Heart left ventricle (tissue), 16 donors: Measurements from ENCODE around the gene OR4A16. TPM values are rescaled to one million over a fixed set of nuclear protein-coding genes. Genes with fewer than 3 reads are reported as not detected.

Source experiments
- ATAC-seq, 4 donors: fragments of 200-7000 bp; cut with Tn5 transposase; one replicate each; pipeline ENCODE4 v1.9.1; 2020 to 2022; ENCODE audit warnings: moderate library complexity in 4 of 4, mild to moderate bottlenecking in 3 of 4, moderate number of reproducible peaks in 1 of 4
- DNase-seq, 5 donors: peaks; one replicate each; pipeline ENCODE4 v3.0.0-alpha.2; 2020
- H3K27ac ChIP-seq, 12 donors: fragments of 200-600 bp; sonication (generic) in 4 of 12; one replicate each; pipeline versions ENCODE4 v1.5.0 to v1.8.0; 2016 to 2022; ENCODE audit warnings: mild to moderate bottlenecking in 2 of 12
- H3K27me3 ChIP-seq, 9 donors: fragments of 200-600 bp; sonication (generic) in 2 of 9; one replicate each; pipeline versions ENCODE4 v1.5.1 to v1.8.0; 2016 to 2022; ENCODE audit warnings: mild to moderate bottlenecking in 3 of 9
- H3K36me3 ChIP-seq, 9 donors: fragments of 200-600 bp; sonication (generic) in 2 of 9; one replicate each; pipeline versions ENCODE4 v1.5.0 to v1.8.0; 2018 to 2022; ENCODE audit warnings: mild to moderate bottlenecking in 2 of 9
- H3K4me1 ChIP-seq, 12 donors: fragments of 200-600 bp; sonication (generic) in 4 of 12; one replicate each; pipeline versions ENCODE4 v1.5.0 to v1.8.0; 2016 to 2022; ENCODE audit warnings: mild to moderate bottlenecking in 3 of 12
- H3K4me3 ChIP-seq, 12 donors: fragments of 200-600 bp; sonication (generic) in 4 of 12; one replicate each; pipeline versions ENCODE4 v1.5.0 to v1.8.0; 2017 to 2022; ENCODE audit warnings: mild to moderate bottlenecking in 9 of 12, moderate library complexity in 4 of 12
- H3K9me3 ChIP-seq, 12 donors: fragments of 200-600 bp; sonication (generic) in 4 of 12; one replicate each; pipeline versions ENCODE4 v1.5.0 to v1.8.0; 2016 to 2022; ENCODE audit warnings: mild to moderate bottlenecking in 1 of 12
- CTCF ChIP-seq, 12 donors: fragments of 200-600 bp; sonication (generic) in 4 of 12; IDR thresholded peaks; one replicate each; pipeline versions ENCODE4 v1.5.0 to v1.8.0; 2018 to 2022; ENCODE audit warnings: antibody characterized with exemption in 12 of 12, mild to moderate bottlenecking in 5 of 12
- POLR2A ChIP-seq, 2 donors: fragments of 450-650 bp; IDR thresholded peaks; one replicate each; pipeline ENCODE4 v1.6.1; 2017; ENCODE audit warnings: antibody characterized with exemption in 2 of 2, mild to moderate bottlenecking in 2 of 2, moderate library complexity in 2 of 2
- WGBS, 4 donors: extraction: QIAGEN DNeasy Blood & Tissue Kit in 2 of 4; methylation state at CpG; one replicate each; pipeline versions ENCODE4 v1.1.5 to v1.1.7; 2013 to 2018; 5-methylcytosine and 5-hydroxymethylcytosine counted together
- intact Hi-C, 10 donors: fragments of 100-400 bp; cut with DNase I; formaldehyde crosslinking; loops; one replicate each; pipeline versions ENCODE4 v1.11.1 to v1.14.2; 2022
- long read RNA-seq, 3 donors: library from polyadenylated mRNA; unstranded; transcript quantifications; one replicate each; pipeline ENCODE4 v2.0.0, GENCODE V29; 2020 to 2021
- polyA plus RNA-seq, 2 donors: library from polyadenylated mRNA; stranded (reverse); fragments of 200-250 nt; gene quantifications; one replicate each; pipeline ENCODE4 v1.2.3, GENCODE V29; 2013
- total RNA-seq, 9 donors: library from RNA; depleted of rRNA in 2 of 9; stranded (reverse); fragments of >200 nt in 2 of 9; fragmentation: NEBNext Ultra II Directional in 3 of 9; extraction: Animal tissue kit (Norgen Biotek cat#: 25700) in 3 of 9; gene quantifications; one replicate each; pipeline versions ENCODE4 v1.1.0 to v1.2.4, GENCODE V29; 2016 to 2023
- donor health status: ischemic (EF 13 %, LVEDD 7.1; RV severe dilation, severe dysfunction).
- donor health status: healthy with polysubstance abuse.
- donor health status: DM: no; HTN: yes; CAD: no.
- donor health status: DM: no; HTN: no; CAD: no.
- donor health status: ischemic (EF 25% LVEDD 6.9; RV normal size, moderate dysfunction).
- donor health status: ischemic (EF 25% LVEDD 5.7; RV mildly dilated, moderate dysfunction).
- donor health status: healthy.
- donor health status: DM: yes; HTN: yes; CAD: no.
- donor health status: ischemic (EF 35%, LVEDD 5.7; RV mildly dilated, moderate dysfunction).
- donor health status: nonischemic (EF 11% LVEDD 7.7; RV severe dilation, severe dysfunction).
- donor health status: DM: yes; HTN: yes; CAD: no.
- donor health status: PGD.
- donor health status: ischemic (EF 29% LVEDD 5.4; RV normal size, mild dysfunction).
- donor health status: nonischemic (EF 23%, LVEDD 6.1; RV moderate dilation, normal function).

Gene OR4A16, protein sequence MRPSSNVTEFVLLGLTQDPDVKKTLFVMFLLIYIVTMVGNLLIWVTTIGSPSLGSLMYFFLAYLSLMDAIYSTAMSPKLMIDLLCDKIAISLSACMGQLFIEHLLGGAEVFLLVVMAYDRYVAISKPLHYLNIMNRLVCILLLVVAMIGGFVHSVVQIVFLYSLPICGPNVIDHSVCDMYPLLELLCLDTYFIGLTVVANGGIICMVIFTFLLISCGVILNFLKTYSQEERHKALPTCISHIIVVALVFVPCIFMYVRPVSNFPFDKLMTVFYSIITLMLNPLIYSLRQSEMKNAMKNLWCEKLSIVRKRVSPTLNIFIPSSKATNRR
- not detected for total RNA-seq
- not detected for polyA plus RNA-seq
- long read RNA-seq, donor 1: 0 reads
- long read RNA-seq, donor 2: 0 reads
- long read RNA-seq, donor 3: 0 reads

GRCh38 chr11:55342901-55343300, at the start of gene OR4A16:
OR4A16 (plus strand) TSS chr11:55343201; CDS start chr11:55343201, 0 bp downstream.
- H3K27me3 ChIP-seq: no peaks in the 10 kb centered on the region
- no peak for TF ChIP-seq CTCF (IDR thresholded peaks at IDR 0.05)
- TF ChIP-seq POLR2A (IDR thresholded peaks at IDR 0.05): no peak
- H3K9me3 ChIP-seq: peaks cover 0 to 6% (median 0%) of the 10 kb centered on the region in 12 donors
- WGBS, 4 donors: 66 to 80% (median 75%) methylated on average over 3 of the region's 3 CpGs
- H3K36me3 ChIP-seq: no peaks in the 10 kb centered on the region
- DNase-seq (no peak), ATAC-seq (no peak)
- no peaks in the 10 kb centered on the region for H3K4me1 ChIP-seq
- no peak within 1 kb of the TSS for H3K27ac ChIP-seq
- intact Hi-C loops: loop anchor here in 1 of 10 donors (10.0 kb wide), 1 partner anchor 62 kb away; no protein-coding TSS in a partner anchor
- H3K4me3 ChIP-seq: no peak within 1 kb of the TSS

DNA sequence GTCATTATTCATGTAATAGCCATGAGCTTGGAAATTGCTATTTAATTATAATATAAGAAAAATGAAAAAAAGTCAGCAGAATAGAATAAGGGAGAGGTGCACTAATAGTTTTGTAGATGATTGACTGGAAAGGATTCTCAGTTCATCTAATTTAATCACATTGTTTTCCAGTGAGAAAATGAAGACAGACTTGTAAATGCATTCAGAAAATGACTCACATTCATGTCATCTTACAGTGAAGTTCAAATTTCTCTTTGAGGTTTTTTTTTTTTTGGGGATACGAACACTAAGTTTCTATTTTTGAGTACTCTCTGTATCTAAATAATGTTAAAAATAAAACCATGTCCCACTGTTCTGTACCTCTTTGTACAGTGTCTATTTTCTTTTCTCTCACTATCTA, 18.5 kb upstream of the OR4A16 start:
- intact Hi-C loops: no loop called here
- WGBS, 4 donors: 66 to 76% (median 69%) methylated on average over 1 of the region's 1 CpG
- H3K27ac ChIP-seq: no peak overlapping the region
- no peaks in the 10 kb centered on the region for H3K27me3 ChIP-seq
- no peak overlapping the region for H3K4me3 ChIP-seq
- peaks cover 0 to 13% (median 0%) of the 10 kb centered on the region in 12 donors for H3K9me3 ChIP-seq
- ATAC-seq (no peak), DNase-seq (no peak)
- no peaks in the 10 kb centered on the region for H3K36me3 ChIP-seq
- no peak for TF ChIP-seq CTCF (IDR thresholded peaks at IDR 0.05)
- H3K4me1 ChIP-seq: no peaks in the 10 kb centered on the region

- Histone ChIP-seq H3K4me3 (no peak overlapping the region), H3K27me3 (no peaks in the 10 kb centered on the region), H3K4me1 (no peaks in the 10 kb centered on the region), H3K9me3 (peaks cover 0 to 12% (median 0%) of the 10 kb centered on the region in 12 donors), H3K27ac (no peak overlapping the region), H3K36me3 (no peaks in the 10 kb centered on the region)
- TF ChIP-seq POLR2A (IDR thresholded peaks at IDR 0.05) (no peak), CTCF (IDR thresholded peaks at IDR 0.05) (no peak)
- DNase-seq: no peak
- 86 to 90% (median 89%) methylated on average over 1 of the region's 1 CpG for WGBS, 4 donors
- intact Hi-C loops: loop anchor here in 1 of 10 donors (10.0 kb wide), 1 partner anchor 59 kb away; no protein-coding TSS in a partner anchor
- no peak for ATAC-seq
These were observed 2.3 kb downstream of the OR4A16 start for GRCh38 chr11:55345306-55345705.

DNA sequence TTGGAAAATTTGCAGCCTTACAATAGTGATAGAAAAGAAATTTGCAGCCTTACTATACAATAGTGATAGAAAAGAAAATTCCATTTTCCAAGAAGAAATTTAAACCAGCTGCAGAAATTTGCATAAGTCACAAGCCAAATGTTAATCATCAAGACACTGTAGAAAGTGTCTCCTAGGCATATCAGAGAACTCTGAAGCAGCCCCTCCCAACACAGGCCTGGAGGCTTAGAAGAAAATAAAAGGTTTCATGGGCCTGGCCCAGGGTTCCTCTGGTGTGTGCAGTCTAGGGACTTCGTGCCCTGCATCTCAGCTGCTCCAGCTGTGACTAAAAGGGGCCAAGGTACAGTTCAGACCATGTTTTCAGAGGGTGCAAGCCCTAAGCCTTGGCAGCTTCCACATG, 6.0 kb downstream of the OR4A16 start:
- Histone ChIP-seq H3K27me3 (no peaks in the 10 kb centered on the region), H3K36me3 (no peaks in the 10 kb centered on the region), H3K4me3 (no peak overlapping the region), H3K9me3 (peaks cover 0 to 6% (median 0%) of the 10 kb centered on the region in 12 donors), H3K27ac (no peak overlapping the region), H3K4me1 (no peaks in the 10 kb centered on the region)
- no peak for ATAC-seq
- intact Hi-C loops: loop anchor here in 1 of 10 donors (10.0 kb wide), 1 partner anchor 56 kb away; no protein-coding TSS in a partner anchor
- 0 to 18% (median 10%) methylated on average over 1 of the region's 1 CpG for WGBS, 4 donors
- no peak for DNase-seq
- TF ChIP-seq CTCF (IDR thresholded peaks at IDR 0.05) (no peak), POLR2A (IDR thresholded peaks at IDR 0.05) (no peak)
